ENCODE data around the gene GPSM3. TPM values are rescaled to one million over a fixed set of nuclear protein-coding genes. Genes with fewer than 3 reads are reported as not detected.
A peak's percentile ranks its signal among the peaks of the same experiment; 100 is the strongest.

The GPSM3 gene
- total RNA-seq, 1 donor from 2014 or later = 4.5 TPM

DNA sequence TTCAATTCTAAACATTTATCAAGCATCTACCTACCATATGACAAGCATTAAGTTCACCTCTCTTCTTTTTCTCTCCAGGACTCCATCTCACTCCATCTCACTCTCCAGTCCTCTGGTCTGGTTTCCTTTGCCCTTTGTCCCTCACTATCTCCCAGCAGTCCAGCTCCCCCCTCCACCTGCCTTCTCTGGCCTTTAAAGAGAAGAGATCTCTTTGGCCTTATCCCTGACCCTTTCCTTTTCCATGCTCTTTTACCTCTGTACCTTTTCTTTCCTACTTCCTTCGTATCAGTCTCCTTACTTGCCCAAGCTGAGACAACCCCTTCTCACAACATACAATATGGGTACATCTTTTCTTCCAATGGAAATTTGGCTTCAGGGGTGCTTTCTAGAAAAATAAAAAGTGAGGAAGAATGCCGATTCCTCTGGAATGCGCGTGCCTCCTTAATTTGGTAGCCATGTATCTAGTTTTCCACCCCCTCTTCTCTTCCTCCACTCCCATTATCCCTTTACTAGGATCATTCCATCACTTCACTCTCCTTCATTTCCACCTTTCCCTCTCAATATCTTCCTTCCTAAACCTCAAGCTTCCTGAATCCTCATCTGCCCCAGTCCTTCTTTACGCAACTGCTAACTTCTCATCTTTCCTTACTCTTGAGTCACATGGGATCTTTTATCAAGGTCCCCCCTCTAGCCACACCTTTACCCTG, 15.8 kb downstream of the GPSM3 start:
- H3K4me3 Mint-ChIP-seq = peak overlapping the region; percentile 97
- no peak for TF ChIP-seq EZH2 (IDR thresholded peaks at IDR 0.05)
- TF ChIP-seq, protein P1, sequence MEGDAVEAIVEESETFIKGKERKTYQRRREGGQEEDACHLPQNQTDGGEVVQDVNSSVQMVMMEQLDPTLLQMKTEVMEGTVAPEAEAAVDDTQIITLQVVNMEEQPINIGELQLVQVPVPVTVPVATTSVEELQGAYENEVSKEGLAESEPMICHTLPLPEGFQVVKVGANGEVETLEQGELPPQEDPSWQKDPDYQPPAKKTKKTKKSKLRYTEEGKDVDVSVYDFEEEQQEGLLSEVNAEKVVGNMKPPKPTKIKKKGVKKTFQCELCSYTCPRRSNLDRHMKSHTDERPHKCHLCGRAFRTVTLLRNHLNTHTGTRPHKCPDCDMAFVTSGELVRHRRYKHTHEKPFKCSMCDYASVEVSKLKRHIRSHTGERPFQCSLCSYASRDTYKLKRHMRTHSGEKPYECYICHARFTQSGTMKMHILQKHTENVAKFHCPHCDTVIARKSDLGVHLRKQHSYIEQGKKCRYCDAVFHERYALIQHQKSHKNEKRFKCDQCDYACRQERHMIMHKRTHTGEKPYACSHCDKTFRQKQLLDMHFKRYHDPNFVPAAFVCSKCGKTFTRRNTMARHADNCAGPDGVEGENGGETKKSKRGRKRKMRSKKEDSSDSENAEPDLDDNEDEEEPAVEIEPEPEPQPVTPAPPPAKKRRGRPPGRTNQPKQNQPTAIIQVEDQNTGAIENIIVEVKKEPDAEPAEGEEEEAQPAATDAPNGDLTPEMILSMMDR (IDR thresholded peaks at IDR 0.05) = no peak
- no peak for TF ChIP-seq EZH2phosphoT487 (IDR thresholded peaks at IDR 0.05)
- peak overlapping the region; percentile 99 for H3K4me3 ChIP-seq
- H3K27ac ChIP-seq = peak overlapping the region; percentile 93
- H3K4me2 ChIP-seq = peak overlapping the region; percentile 93
- peaks cover 31% of the 10 kb centered on the region for H4K20me1 ChIP-seq (ENCODE audit: low read depth)
- no peaks in the 10 kb centered on the region for H3K9me3 Mint-ChIP-seq
- peaks cover 20% of the 10 kb centered on the region for H3F3A ChIP-seq (ENCODE audit: low read depth)
- H3K9me3 ChIP-seq (ENCODE audit: low read depth) = no peaks in the 10 kb centered on the region
- H2AFZ ChIP-seq (replicated peaks) = peak overlapping the region; percentile 42
- no peaks in the 10 kb centered on the region for H3K36me3 ChIP-seq
- peaks cover 9% of the 10 kb centered on the region for H3K27me3 Mint-ChIP-seq (ENCODE audit: insufficient read depth, low read depth)
- no peak for DNase-seq (ENCODE audit: low spot score)
- H3K27ac Mint-ChIP-seq = peak overlapping the region; percentile 90
- peaks cover 66% of the 10 kb centered on the region for H3K79me2 ChIP-seq (ENCODE audit: low read depth)
- peak overlapping the region; percentile 40 for H3K9ac ChIP-seq
- H3K4me1 ChIP-seq = peaks cover 24% of the 10 kb centered on the region
- H3K4me1 Mint-ChIP-seq = peaks cover 38% of the 10 kb centered on the region
- H3K36me3 Mint-ChIP-seq = peaks cover 13% of the 10 kb centered on the region
- no peaks in the 10 kb centered on the region for H3K27me3 ChIP-seq

DNA sequence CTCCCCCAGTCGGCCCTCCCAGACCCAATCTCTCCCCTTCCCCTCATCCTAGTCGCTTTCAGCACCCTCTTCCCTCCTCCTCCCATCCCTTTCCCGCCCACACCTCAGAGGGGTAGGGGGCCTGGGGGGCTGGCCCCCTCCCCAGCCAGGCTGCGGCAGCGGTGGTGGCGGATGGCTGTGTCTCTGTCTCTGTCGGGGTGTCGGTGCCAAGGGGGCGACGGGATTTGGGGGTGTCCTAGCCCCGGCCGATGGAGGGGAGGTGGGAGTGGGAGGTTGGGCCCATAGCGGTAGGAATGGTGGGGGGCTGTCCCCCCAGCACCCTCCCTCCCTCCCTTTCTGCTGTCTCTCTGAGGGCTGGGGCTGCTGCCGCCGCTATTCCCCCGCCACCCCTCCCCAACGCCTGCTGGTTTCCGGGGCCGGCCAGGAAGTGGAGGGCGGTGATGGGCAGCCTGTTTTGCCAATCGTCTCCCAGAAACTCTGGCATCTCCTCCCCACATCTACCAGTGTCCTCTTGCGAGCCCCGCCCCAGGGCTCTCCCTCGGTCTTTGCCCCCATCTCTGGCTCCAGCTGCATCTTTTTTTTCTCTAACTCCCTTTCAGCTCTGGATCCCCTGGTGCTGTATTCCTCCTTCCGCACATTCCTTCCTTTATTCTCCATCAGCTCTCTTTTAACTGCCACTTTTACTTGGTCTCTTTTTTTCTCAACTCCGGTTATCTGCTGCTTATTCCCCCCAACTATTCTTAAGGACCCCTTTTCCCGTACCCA, 16.6 kb downstream of the GPSM3 start, which contains the start of gene AGPAT1:
Gene AGPAT1 (minus strand): TSS at position 374 of the 765 bp plus-strand sequence. CDS start 4,588 bp downstream, outside the sequence.
- peak; percentile 97 for DNase-seq (ENCODE audit: low spot score)
- Histone ChIP-seq H3K4me3 (peak within 1 kb of the TSS; percentile 99), H3K36me3 (no peaks in the 10 kb centered on the region), H3K9me3 (ENCODE audit: low read depth) (no peaks in the 10 kb centered on the region), H3K27ac (peak within 1 kb of the TSS; percentile 93), H3K4me2 (peak within 1 kb of the TSS; percentile 93), H3K79me2 (ENCODE audit: low read depth) (peaks cover 67% of the 10 kb centered on the region), H4K20me1 (ENCODE audit: low read depth) (peaks cover 31% of the 10 kb centered on the region), H3K4me1 (peaks cover 24% of the 10 kb centered on the region), H2AFZ (replicated peaks) (no peak within 1 kb of the TSS), H3K27me3 (no peaks in the 10 kb centered on the region), H3F3A (ENCODE audit: low read depth) (peaks cover 20% of the 10 kb centered on the region), H3K9ac (peak within 1 kb of the TSS; percentile 97)
- H3K27me3 Mint-ChIP-seq (ENCODE audit: insufficient read depth, low read depth) = peaks cover 8% of the 10 kb centered on the region
- H3K27ac Mint-ChIP-seq = peak within 1 kb of the TSS; percentile 90
- H3K36me3 Mint-ChIP-seq = peaks cover 18% of the 10 kb centered on the region
- TF ChIP-seq EZH2 (IDR thresholded peaks at IDR 0.05) (no peak), EZH2phosphoT487 (IDR thresholded peaks at IDR 0.05) (no peak)
- H3K4me1 Mint-ChIP-seq = peaks cover 38% of the 10 kb centered on the region
- no peaks in the 10 kb centered on the region for H3K9me3 Mint-ChIP-seq
- H3K4me3 Mint-ChIP-seq = peak within 1 kb of the TSS; percentile 97

DNA sequence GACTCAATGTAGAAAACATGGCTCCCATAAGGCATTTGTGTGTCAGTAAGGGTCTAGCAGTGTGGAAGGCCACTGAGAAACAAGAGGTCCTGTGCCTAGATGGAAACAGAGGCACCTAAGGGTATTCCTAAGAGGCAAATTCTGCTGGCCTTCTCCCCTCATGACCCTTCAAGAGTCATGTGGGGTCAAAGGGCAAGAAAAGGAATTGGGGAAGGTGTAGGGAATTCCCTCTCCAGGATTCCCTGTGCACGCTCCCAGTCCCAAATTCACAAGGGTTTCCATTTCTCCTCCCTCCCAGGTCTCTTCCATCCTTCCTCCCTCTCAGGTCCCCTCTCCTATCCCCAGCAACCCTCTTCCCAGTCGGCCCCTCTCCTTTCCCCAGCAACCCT, 17.1 kb downstream of the GPSM3 start:
- Mint-ChIP-seq H3K9me3 (no peaks in the 10 kb centered on the region), H3K4me3 (peak overlapping the region; percentile 97), H3K27ac (peak overlapping the region; percentile 83), H3K4me1 (peaks cover 35% of the 10 kb centered on the region), H3K36me3 (peaks cover 17% of the 10 kb centered on the region), H3K27me3 (ENCODE audit: insufficient read depth, low read depth) (peaks cover 4% of the 10 kb centered on the region)
- TF ChIP-seq, protein P1 (IDR thresholded peaks at IDR 0.05) = no peak
- TF ChIP-seq EZH2 (IDR thresholded peaks at IDR 0.05) = no peak
- TF ChIP-seq EZH2phosphoT487 (IDR thresholded peaks at IDR 0.05) = no peak
- peaks cover 20% of the 10 kb centered on the region for H3F3A ChIP-seq (ENCODE audit: low read depth)
- peak overlapping the region; percentile 97 for H3K9ac ChIP-seq
- H3K4me1 ChIP-seq = peaks cover 24% of the 10 kb centered on the region
- H3K27me3 ChIP-seq = no peaks in the 10 kb centered on the region
- H3K27ac ChIP-seq = peak overlapping the region; percentile 49
- peaks cover 31% of the 10 kb centered on the region for H4K20me1 ChIP-seq (ENCODE audit: low read depth)
- H3K79me2 ChIP-seq (ENCODE audit: low read depth) = peaks cover 67% of the 10 kb centered on the region
- H3K4me3 ChIP-seq = peak overlapping the region; percentile 99
- no peaks in the 10 kb centered on the region for H3K36me3 ChIP-seq
- no peak for DNase-seq (ENCODE audit: low spot score)
- no peaks in the 10 kb centered on the region for H3K9me3 ChIP-seq (ENCODE audit: low read depth)
- no peak overlapping the region for H2AFZ ChIP-seq (replicated peaks)
- H3K4me2 ChIP-seq = peak overlapping the region; percentile 93

Data from neural progenitor cell (in vitro differentiated cells).